Suprapubic skin (tissue), 4 donors: Measurements from ENCODE around the gene RUNX1. TPM values are rescaled to one million over a fixed set of nuclear protein-coding genes. Genes with fewer than 3 reads are reported as not detected.
A peak's percentile ranks its signal among the peaks of the same experiment; 100 is the strongest.

Experiments used
- DNase-seq, 2 donors: peaks; one replicate each; pipeline ENCODE4 v3.0.0-alpha.2; 2019; ENCODE audit warnings: low spot score in 2 of 2
- H3K27ac ChIP-seq: fragments of 200-600 bp; sonication (generic); one replicate; pipeline ENCODE4 v1.5.1; 2019
- H3K27me3 ChIP-seq: fragments of 200-600 bp; sonication (generic); one replicate; pipeline ENCODE4 v1.5.1; 2019
- H3K36me3 ChIP-seq: fragments of 200-600 bp; sonication (generic); one replicate; pipeline ENCODE4 v1.5.1; 2019
- H3K4me1 ChIP-seq: fragments of 200-600 bp; sonication (generic); one replicate; pipeline ENCODE4 v1.5.1; 2019
- H3K4me3 ChIP-seq: fragments of 200-600 bp; sonication (generic); one replicate; pipeline ENCODE4 v1.5.1; 2019; ENCODE audit warnings: mild to moderate bottlenecking
- H3K9me3 ChIP-seq: fragments of 200-600 bp; sonication (generic); one replicate; pipeline ENCODE4 v1.5.1; 2019
- CTCF ChIP-seq, 2 donors: fragments of 200-600 bp in 1 of 2; fragments of 450-650 bp in 1 of 2; sonication (generic) in 1 of 2; IDR thresholded peaks; one replicate each; pipeline ENCODE4 v1.5.1; 2016 to 2019; ENCODE audit warnings: antibody characterized with exemption in 2 of 2, mild to moderate bottlenecking in 1 of 2, moderate library complexity in 1 of 2
- EP300 ChIP-seq: sonication (generic); formaldehyde crosslinking; IDR thresholded peaks from one replicate; pipeline ENCODE4 v1.6.1; 2017; ENCODE audit warnings: antibody characterized with exemption
- POLR2A ChIP-seq, 2 donors: fragments of 450-650 bp; IDR thresholded peaks; one replicate each; pipeline ENCODE4 v1.6.1; 2017; ENCODE audit warnings: antibody characterized with exemption in 2 of 2, mild to moderate bottlenecking in 2 of 2, moderate library complexity in 2 of 2
- POLR2AphosphoS5 ChIP-seq, 3 donors: sonication (generic); formaldehyde crosslinking; IDR thresholded peaks; one replicate each; pipeline ENCODE4 v1.6.1; 2017; ENCODE audit warnings: antibody characterized with exemption in 3 of 3
- WGBS: methylation state at CpG from one replicate; pipeline ENCODE4 v1.1.5; 2018; 5-methylcytosine and 5-hydroxymethylcytosine counted together
- total RNA-seq, 4 donors: library from RNA; depleted of rRNA; stranded (reverse); fragments of >200 nt; gene quantifications; one replicate each; pipeline ENCODE4 v1.1.0, GENCODE V29; 2016

The RUNX1 gene
- total RNA-seq, 4 donors from 2014 or later = 15.4 to 26.7 (median 20.5) TPM

GRCh38 chr21:34845521-34846451, 203.3 kb downstream of the RUNX1 start:
- 52% methylated on average over 8 of the region's 8 CpGs for WGBS
- H3K27ac ChIP-seq = peak overlapping the region; percentile 74
- TF ChIP-seq EP300 = no peak
- H3K4me3 ChIP-seq = no peak overlapping the region
- no peaks in the 10 kb centered on the region for H3K27me3 ChIP-seq
- H3K9me3 ChIP-seq = no peaks in the 10 kb centered on the region
- peak in 1 of 2 donors; percentile 74 for DNase-seq
- H3K36me3 ChIP-seq = peaks cover 25% of the 10 kb centered on the region
- H3K4me1 ChIP-seq = peaks cover 58% of the 10 kb centered on the region

GRCh38 chr21:34844924-34845238, 204.2 kb downstream of the RUNX1 start:
- Histone ChIP-seq H3K4me3 (no peak overlapping the region), H3K27me3 (no peaks in the 10 kb centered on the region), H3K9me3 (no peaks in the 10 kb centered on the region), H3K36me3 (peaks cover 18% of the 10 kb centered on the region), H3K27ac (peak overlapping the region; percentile 74), H3K4me1 (peaks cover 58% of the 10 kb centered on the region)
- peak in 1 of 2 donors; percentile 64 for DNase-seq
- 38% methylated on average over 4 of the region's 4 CpGs for WGBS
- TF ChIP-seq EP300 = no peak
- TF ChIP-seq CTCF (IDR thresholded peaks at IDR 0.05) = no peak
- no peak for TF ChIP-seq POLR2A (IDR thresholded peaks at IDR 0.05)
- TF ChIP-seq POLR2AphosphoS5 (IDR thresholded peaks at IDR 0.05) = no peak

GRCh38 chr21:34844013-34844923, 204.8 kb downstream of the RUNX1 start:
- no peaks in the 10 kb centered on the region for H3K27me3 ChIP-seq
- peaks cover 58% of the 10 kb centered on the region for H3K4me1 ChIP-seq
- no peak overlapping the region for H3K4me3 ChIP-seq

GRCh38 chr21:34843562-34843961, 205.5 kb downstream of the RUNX1 start:
- peak in 1 of 2 donors; percentile 68 for DNase-seq
- no peak for TF ChIP-seq CTCF (IDR thresholded peaks at IDR 0.05)
- TF ChIP-seq EP300 = no peak
- no peak for TF ChIP-seq POLR2A (IDR thresholded peaks at IDR 0.05)
- no peak for TF ChIP-seq POLR2AphosphoS5 (IDR thresholded peaks at IDR 0.05)
- Histone ChIP-seq H3K27me3 (no peaks in the 10 kb centered on the region), H3K9me3 (no peaks in the 10 kb centered on the region), H3K4me1 (peaks cover 58% of the 10 kb centered on the region), H3K27ac (peak overlapping the region; percentile 2), H3K4me3 (no peak overlapping the region), H3K36me3 (peaks cover 29% of the 10 kb centered on the region)
- WGBS = 57% methylated on average over 7 of the region's 9 CpGs

More at GRCh38 chr21:34844013-34844923, 204.8 kb downstream of the RUNX1 start:
- Histone ChIP-seq H3K36me3 (peaks cover 25% of the 10 kb centered on the region), H3K9me3 (no peaks in the 10 kb centered on the region), H3K27ac (peak overlapping the region; percentile 74)
- peak; percentile 86 to 87 for DNase-seq
- peak in 1 of 3 donors; percentile 28 for TF ChIP-seq POLR2AphosphoS5 (IDR thresholded peaks at IDR 0.05)
- TF ChIP-seq EP300 = no peak
- no peak for TF ChIP-seq CTCF (IDR thresholded peaks at IDR 0.05)
- WGBS = 56% methylated on average over 12 of the region's 12 CpGs

- no peak overlapping the region for H3K4me3 ChIP-seq
- no peak for TF ChIP-seq POLR2AphosphoS5 (IDR thresholded peaks at IDR 0.05)
- TF ChIP-seq EP300 = no peak
- no peak for TF ChIP-seq POLR2A (IDR thresholded peaks at IDR 0.05)
- no peak for TF ChIP-seq CTCF (IDR thresholded peaks at IDR 0.05)
- H3K27ac ChIP-seq = no peak overlapping the region
- WGBS = 92% methylated on average over 4 of the region's 4 CpGs
- H3K27me3 ChIP-seq = no peaks in the 10 kb centered on the region
- DNase-seq = peak in 1 of 2 donors; percentile 40
- peaks cover 52% of the 10 kb centered on the region for H3K4me1 ChIP-seq
- no peaks in the 10 kb centered on the region for H3K9me3 ChIP-seq
- H3K36me3 ChIP-seq = peaks cover 24% of the 10 kb centered on the region
These were observed 207.9 kb downstream of the RUNX1 start for GRCh38 chr21:34841154-34841553.
